Muscle of leg (tissue), 11 donors: ENCODE measurements around the gene STOX1. TPM values are rescaled to one million over a fixed set of nuclear protein-coding genes. Genes with fewer than 3 reads are reported as not detected.
A peak's percentile ranks its signal among the peaks of the same experiment; 100 is the strongest.
"Not testable (repeated sequence)": the region's sequence is repeated elsewhere in the genome, so short reads cannot be mapped to it uniquely, and the experiment has no call there.

Source experiments
- DNase-seq: peaks from one replicate; pipeline ENCODE4 v3.0.0; 2013
- H3K27ac ChIP-seq: one replicate; pipeline ENCODE4 v1.5.1; 2013; ENCODE audit warnings: mild to moderate bottlenecking, low read length, control low read depth
- H3K27me3 ChIP-seq: one replicate; pipeline ENCODE4 v1.6.1; 2013; ENCODE audit warnings: low read length; ENCODE audit not compliant: control insufficient read depth, insufficient read depth
- H3K36me3 ChIP-seq: one replicate; pipeline ENCODE4 v1.6.1; 2013; ENCODE audit warnings: low read length; ENCODE audit not compliant: control insufficient read depth, insufficient read depth
- H3K4me1 ChIP-seq: one replicate; pipeline ENCODE4 v1.6.1; 2013; ENCODE audit warnings: low read length; ENCODE audit not compliant: control insufficient read depth, insufficient read depth
- H3K4me3 ChIP-seq: one replicate; pipeline ENCODE4 v1.5.1; 2013; ENCODE audit warnings: low read length, control low read depth
- H3K9me3 ChIP-seq: replicated peaks from 2 replicates; pipeline ENCODE4 v1.6.1; 2013; ENCODE audit warnings: low read depth, low read length; ENCODE audit not compliant: control insufficient read depth
- WGBS: methylation state at CpG from one replicate; pipeline ENCODE4 v1.1.5; 2013; ENCODE audit warnings: missing lambda C conversion rate; ENCODE audit not compliant: insufficient coverage; 5-methylcytosine and 5-hydroxymethylcytosine counted together
- polyA plus RNA-seq, 8 donors: library from polyadenylated mRNA; unstranded; fragments of 120-200 nt; gene quantifications; one replicate each; pipeline versions ENCODE4 v1.2.1 to v1.2.3, GENCODE V29; 2013; ENCODE audit warnings: inconsistent platforms in 1 of 8, low replicate concordance in 1 of 8; ENCODE audit not compliant: insufficient read length in 8 of 8, insufficient read depth in 1 of 8
- total RNA-seq: library from RNA; stranded (reverse); fragments of 120-200 nt; gene quantifications from one replicate; pipeline ENCODE4 v1.2.4, GENCODE V29; 2013

STOX1 gene
- total and polyA plus RNA-seq, 9 donors, result 1.3 to 3.9 (median 2.7) TPM

- no peak overlapping the region for H3K4me3 ChIP-seq
- H3K4me1 ChIP-seq, result no peaks in the 10 kb centered on the region
- no peak for DNase-seq
- H3K9me3 ChIP-seq, result peaks cover 8% of the 10 kb centered on the region
- no peak overlapping the region for H3K27ac ChIP-seq
- 46% methylated on average over 3 of the region's 6 CpGs for whole genome bisulfite sequencing
- H3K36me3 ChIP-seq, result no peaks in the 10 kb centered on the region
- H3K27me3 ChIP-seq, result no peaks in the 10 kb centered on the region
Observed at GRCh38 chr10:68856352-68856751, 29.0 kb downstream of the STOX1 start.

GRCh38 chr10:68857005-68857404 lies 29.7 kb downstream of the STOX1 start:
- Histone ChIP-seq H3K27me3 (no peaks in the 10 kb centered on the region), H3K9me3 (peaks cover 12% of the 10 kb centered on the region), H3K36me3 (no peaks in the 10 kb centered on the region), H3K4me1 (no peaks in the 10 kb centered on the region), H3K4me3 (no peak overlapping the region), H3K27ac (no peak overlapping the region)
- no peak for DNase-seq
- no CpG with 5 or more reads among the region's 2 CpGs for WGBS

GRCh38 chr10:68861253-68861652 lies 33.9 kb downstream of the STOX1 start:
- H3K27ac ChIP-seq, result no peak overlapping the region
- H3K36me3 ChIP-seq, result no peaks in the 10 kb centered on the region
- H3K4me1 ChIP-seq, result no peaks in the 10 kb centered on the region
- no peak overlapping the region for H3K4me3 ChIP-seq
- no CpG with 5 or more reads among the region's 5 CpGs for whole genome bisulfite sequencing
- peaks cover 13% of the 10 kb centered on the region for H3K9me3 ChIP-seq
- H3K27me3 ChIP-seq, result no peaks in the 10 kb centered on the region
- DNase-seq, result no peak

DNA sequence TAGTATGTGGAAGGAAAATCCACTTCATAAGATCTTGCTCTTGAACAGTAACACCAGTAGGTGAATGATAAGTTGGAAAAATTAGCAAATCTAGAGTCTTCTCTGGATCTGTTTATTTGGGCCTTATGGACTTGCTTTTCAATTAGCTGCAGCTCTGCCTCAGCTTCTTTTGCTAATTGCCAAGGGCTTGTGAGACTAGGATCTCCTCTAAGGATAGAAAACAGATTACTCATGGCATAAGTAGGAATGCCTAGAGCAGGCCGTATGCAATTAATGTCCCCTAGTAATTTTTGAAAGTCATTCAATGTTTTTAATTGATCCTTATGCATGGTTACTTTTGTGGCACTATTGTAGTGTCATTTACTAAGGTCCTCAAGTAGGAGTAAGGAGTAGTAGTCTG lies 37.3 kb downstream of the STOX1 start:
- no peaks in the 10 kb centered on the region for H3K27me3 ChIP-seq
- no peak for DNase-seq
- H3K27ac ChIP-seq, result no peak overlapping the region
- no peak overlapping the region for H3K4me3 ChIP-seq
- H3K36me3 ChIP-seq, result no peaks in the 10 kb centered on the region
- peaks cover 15% of the 10 kb centered on the region for H3K9me3 ChIP-seq
- WGBS, result no CpG with 5 or more reads among the region's 1 CpG
- no peaks in the 10 kb centered on the region for H3K4me1 ChIP-seq

DNA sequence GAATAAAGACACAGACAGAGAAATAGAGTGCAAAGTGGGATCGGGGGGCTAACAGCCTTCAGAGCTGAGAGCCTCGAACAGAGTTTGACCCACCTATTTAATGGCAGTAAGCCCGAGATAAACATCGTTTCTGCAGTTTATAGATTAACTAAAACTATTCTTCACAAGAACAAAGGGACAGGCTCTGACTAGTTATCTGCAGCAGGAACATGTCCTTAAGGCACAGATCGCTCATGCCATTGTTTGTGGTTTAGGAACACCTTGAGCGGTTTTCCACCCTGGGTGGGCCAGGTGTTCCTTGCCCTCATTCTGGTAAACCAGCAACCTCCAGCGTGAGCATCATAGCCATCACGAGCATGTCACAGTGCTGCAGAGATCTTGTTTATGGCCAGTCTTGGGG lies 40.8 kb downstream of the STOX1 start:
- not testable (repeated sequence) for H3K4me3 ChIP-seq
- 89% methylated on average over 4 of the region's 8 CpGs for WGBS

DNA sequence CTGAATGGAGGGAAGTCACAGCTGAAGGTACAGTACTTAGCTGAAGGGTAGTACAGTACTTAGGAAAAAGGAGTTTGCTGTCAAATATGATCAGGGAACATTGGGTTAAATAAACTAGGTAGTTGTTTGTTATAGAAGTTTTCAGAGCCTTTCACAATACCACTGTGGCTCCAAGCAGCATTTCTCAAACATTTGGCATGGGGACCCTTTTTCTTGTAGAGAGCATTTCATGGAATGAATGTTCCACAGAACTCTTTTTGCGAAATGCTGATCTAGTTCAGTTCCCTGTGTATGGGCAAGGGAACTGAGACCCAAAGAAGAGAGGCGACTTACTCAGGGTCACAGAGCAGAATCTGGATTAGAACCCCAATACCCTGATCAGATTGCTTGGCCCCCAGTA lies 42.3 kb downstream of the STOX1 start:
- H3K27ac ChIP-seq, result no peak overlapping the region
- no peaks in the 10 kb centered on the region for H3K36me3 ChIP-seq
- H3K4me1 ChIP-seq, result peaks cover 7% of the 10 kb centered on the region
- no peak overlapping the region for H3K4me3 ChIP-seq
- H3K9me3 ChIP-seq, result peaks cover 2% of the 10 kb centered on the region
- WGBS, result no CpG with 5 or more reads among the region's 2 CpGs
- DNase-seq, result peak; percentile 4
- no peaks in the 10 kb centered on the region for H3K27me3 ChIP-seq

More for the DNA sequence above, 40.8 kb downstream of the STOX1 start:
- not testable (repeated sequence) for H3K27ac ChIP-seq, H3K4me1 ChIP-seq, H3K27me3 ChIP-seq, H3K36me3 ChIP-seq, H3K9me3 ChIP-seq, DNase-seq

DNA sequence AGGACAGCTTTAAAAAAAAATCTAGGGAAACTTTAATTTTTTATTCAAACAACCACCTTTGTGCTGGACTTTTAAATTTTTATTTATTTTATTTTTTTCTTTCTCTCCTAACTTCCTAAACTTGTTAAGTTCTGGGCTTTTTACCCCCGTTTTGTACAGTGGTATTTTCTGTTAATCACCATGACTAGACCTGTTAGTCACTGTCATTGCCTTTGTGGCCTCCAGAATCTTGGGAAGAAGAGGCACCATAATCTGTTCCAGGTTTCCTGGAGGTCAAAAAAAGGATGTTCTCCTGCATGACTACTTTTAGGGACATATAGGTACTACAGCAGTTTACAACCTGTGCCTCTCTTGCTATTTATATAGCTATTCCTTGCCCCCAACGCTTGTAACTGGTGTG lies 42.7 kb downstream of the STOX1 start:
- Histone ChIP-seq H3K27ac (no peak overlapping the region), H3K27me3 (no peaks in the 10 kb centered on the region), H3K4me3 (no peak overlapping the region), H3K36me3 (no peaks in the 10 kb centered on the region), H3K4me1 (peaks cover 7% of the 10 kb centered on the region), H3K9me3 (peaks cover 2% of the 10 kb centered on the region)
- 40% methylated on average over 1 of the region's 2 CpGs for WGBS
- DNase-seq, result no peak

GRCh38 chr10:68870545-68871104 lies 43.3 kb downstream of the STOX1 start:
- Histone ChIP-seq H3K27me3 (no peaks in the 10 kb centered on the region), H3K36me3 (no peaks in the 10 kb centered on the region), H3K9me3 (peaks cover 2% of the 10 kb centered on the region), H3K4me1 (peaks cover 7% of the 10 kb centered on the region), H3K4me3 (no peak overlapping the region), H3K27ac (peak overlapping the region; percentile 75)
- WGBS, result 8% methylated on average over 2 of the region's 3 CpGs
- no peak for DNase-seq

- H3K4me1 ChIP-seq, result peaks cover 7% of the 10 kb centered on the region
- peaks cover 2% of the 10 kb centered on the region for H3K9me3 ChIP-seq
- no peaks in the 10 kb centered on the region for H3K27me3 ChIP-seq
- DNase-seq, result peak; percentile 67
- no peak overlapping the region for H3K4me3 ChIP-seq
- peak overlapping the region; percentile 75 for H3K27ac ChIP-seq
- no peaks in the 10 kb centered on the region for H3K36me3 ChIP-seq
- 29% methylated on average over 3 of the region's 6 CpGs for WGBS
Observed at GRCh38 chr10:68871105-68871711, 43.9 kb downstream of the STOX1 start.

GRCh38 chr10:68871731-68872342 lies 44.5 kb downstream of the STOX1 start:
- no peak overlapping the region for H3K4me3 ChIP-seq
- peaks cover 10% of the 10 kb centered on the region for H3K4me1 ChIP-seq
- H3K9me3 ChIP-seq, result peaks cover 2% of the 10 kb centered on the region
- no peaks in the 10 kb centered on the region for H3K36me3 ChIP-seq
- no peaks in the 10 kb centered on the region for H3K27me3 ChIP-seq
- WGBS, result no CpG with 5 or more reads among the region's 5 CpGs
- H3K27ac ChIP-seq, result peak overlapping the region; percentile 75
- DNase-seq, result peak; percentile 97
